ENCODE measurements around the gene IFITM2.
"Not testable (repeated sequence)": the region's sequence is repeated elsewhere in the genome, so short reads cannot be mapped to it uniquely, and the experiment has no call there.

Gene IFITM2

DNA sequence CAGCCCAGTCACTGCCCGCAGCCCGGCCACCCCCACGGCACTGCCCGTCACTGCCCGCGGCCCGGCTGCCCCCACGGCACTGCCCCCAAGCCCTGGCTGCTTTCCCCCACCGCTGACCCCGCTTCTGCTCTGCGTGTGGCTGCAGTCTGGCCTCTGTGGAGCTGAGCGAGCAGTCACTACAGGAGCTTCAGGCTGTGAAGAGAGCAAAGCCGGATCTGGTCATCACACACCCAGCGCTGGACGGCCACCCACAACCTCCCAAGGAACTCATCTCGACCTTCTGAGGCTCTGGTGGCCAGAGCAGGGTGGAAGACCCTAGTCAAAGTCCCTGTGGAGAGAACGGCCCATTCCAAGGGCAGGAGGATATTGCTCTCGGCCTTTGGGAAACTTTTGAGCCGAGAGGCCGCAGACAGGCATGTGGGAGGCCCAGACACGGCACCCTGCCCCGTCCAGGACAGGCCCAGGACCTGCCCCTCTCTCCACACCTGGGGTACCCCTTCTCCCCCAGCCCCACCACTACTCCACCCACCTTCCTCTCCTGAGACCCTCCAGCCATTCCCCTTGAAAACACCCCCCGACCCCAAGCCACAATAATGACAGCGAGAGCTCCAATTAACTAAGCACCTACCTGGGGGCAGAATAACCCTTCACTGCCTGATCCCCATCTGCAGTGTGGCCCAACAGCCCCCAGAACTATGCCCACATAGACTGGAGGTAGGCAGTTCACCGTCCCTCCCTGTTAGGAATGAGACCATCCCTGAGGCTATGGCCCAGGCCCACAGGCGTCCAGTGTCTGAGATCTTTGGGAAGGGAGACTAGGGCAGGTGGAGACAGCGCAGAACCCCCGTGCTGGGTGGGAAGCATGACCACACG lies 22.4 kb upstream of the IFITM2 start:
- DNase-seq (ENCODE audit: insufficient read length, low spot score): no peak
- no peak for FAIRE-seq
- no peak for TF ChIP-seq POLR2A (IDR thresholded peaks at IDR 0.05; ENCODE audit: low read depth, low read length)

DNA sequence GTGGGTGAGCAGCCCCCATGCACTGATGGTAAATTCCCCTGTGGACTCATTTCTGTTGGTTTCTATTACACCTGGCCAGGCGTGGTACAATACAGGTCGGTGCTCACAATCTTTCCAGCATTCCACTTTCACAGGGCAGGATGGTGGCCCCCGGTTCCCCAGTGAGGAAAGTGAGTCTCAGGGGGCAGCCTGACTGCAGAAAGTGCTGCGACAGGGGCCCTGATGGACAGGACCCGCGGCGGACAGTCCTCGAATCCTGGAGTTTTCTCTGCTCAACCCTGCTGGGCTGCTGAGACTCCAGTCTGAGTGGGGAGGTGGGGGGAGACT lies 21.8 kb upstream of the IFITM2 start:
- no peak for TF ChIP-seq POLR2A (IDR thresholded peaks at IDR 0.05; ENCODE audit: low read depth, low read length)
- DNase-seq (ENCODE audit: insufficient read length, low spot score) (no peak), FAIRE-seq (no peak)

DNA sequence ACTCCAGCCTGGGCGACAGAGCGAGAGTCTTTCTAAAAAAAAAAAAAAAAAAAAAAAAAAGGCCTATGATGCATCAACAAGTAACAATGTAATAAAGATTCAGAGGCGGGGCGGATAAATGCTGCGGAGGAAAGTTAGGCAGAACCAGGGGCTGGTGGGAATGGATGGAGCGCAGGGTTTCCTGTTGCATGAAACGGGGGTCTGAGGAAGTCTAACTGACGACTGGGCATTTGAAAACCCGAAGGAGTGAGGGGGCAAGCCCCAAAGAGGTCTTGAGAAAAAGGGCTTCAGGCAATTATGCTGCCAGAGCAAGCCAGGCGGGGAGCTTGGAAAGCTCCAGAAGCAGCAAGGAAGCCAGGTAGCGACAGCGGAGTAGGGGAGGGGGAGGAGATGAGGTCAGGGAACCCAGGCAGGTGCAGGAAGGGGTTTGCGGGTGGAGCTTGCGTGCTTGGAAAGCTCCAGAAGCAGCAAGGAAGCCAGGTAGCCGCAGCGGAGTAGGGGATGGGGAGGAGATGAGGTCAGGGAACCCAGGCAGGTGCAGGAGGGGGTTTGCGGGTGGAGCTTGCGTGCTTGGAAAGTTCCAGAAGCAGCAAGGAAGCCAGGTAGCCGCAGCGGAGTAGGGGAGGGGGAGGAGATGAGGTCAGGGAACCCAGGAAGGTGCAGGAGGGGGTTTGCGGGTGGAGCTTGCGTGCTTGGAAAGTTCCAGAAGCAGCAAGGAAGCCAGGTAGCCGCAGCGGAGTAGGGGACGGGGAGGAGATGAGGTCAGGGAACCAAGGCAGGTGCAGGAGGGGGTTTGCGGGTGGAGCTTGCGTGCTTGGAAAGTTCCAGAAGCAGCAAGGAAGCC lies 20.4 kb upstream of the IFITM2 start:
- FAIRE-seq; DNase-seq (ENCODE audit: insufficient read length, low spot score): not testable (repeated sequence)

DNA sequence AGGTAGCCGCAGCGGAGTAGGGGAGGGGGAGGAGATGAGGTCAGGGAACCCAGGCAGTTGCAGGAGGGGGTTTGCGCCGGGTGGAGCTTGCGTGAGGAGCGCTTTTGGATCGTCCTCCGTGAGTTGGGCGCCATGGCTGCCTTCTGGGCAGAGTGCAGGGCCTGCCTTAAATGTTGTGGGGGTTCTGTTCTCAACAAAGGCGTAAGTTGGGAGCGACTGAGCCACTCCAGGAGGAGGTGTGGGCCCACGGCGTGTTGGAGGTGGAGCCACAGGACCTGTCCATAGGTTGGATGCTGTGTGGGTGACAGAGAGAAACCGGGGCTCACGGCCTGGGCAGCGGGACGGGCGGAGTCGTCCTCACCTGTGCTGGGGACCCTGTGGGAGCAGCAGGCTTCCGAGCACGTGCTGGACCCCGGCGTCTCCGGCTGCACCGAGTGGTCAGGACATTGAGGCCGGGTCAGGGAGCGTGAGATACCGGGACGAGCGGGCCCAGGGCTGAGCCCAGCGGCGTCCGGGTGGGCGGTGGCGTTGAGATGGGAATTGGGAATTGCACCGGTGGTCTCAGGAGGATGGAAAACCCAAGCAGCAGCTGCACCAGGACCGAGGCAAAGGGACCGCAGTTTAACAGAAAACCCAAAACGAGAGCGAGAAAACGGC lies 19.7 kb upstream of the IFITM2 start:
- FAIRE-seq (no peak), DNase-seq (ENCODE audit: insufficient read length, low spot score) (no peak)
- no peak for TF ChIP-seq POLR2A (IDR thresholded peaks at IDR 0.05; ENCODE audit: low read depth, low read length)

DNA sequence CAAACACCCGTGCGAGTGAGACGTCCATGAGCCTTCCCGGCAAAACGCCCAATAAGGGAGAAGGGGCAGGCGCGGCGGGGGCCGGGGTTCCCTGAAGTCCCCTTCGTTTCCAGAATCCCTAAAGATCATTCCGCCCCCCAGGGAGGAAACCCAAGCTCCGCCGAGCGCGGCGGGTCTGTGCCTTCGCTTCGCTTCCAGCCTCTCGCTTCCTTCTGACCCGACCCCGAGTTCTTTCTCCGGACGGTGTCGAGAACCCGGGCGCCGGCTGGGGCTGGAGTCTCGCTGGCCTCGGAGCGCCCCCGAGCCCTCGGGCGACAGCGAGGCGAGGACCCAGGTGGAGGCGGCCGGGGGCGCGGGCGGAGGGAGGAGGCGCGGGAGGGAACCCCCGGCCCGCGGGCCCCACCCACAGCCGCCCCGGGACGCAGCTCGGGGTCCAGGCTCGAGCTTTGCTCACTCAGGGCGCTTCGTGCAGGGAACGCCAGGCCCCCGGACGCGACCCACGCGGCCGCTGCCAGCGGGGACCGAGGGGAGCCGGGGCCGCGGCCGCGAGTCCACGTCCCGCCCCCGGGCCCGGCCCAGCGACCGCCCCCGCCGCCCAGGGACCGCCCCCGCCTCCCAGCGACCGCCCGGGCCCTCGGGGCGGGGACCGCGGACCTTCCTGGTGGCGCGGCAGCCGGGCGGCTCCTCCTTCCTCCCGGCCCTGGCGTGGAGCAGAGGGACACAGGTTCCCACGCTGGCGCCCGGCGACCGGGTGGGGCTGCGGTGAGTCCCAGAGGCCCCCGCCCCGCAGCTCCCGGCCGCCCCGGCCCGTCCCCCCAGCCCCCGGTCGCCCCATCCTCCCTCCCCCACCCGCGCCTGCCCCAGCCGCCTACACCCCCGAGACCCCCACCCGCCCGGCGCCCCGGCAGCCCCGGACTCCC lies 18.9 kb upstream of the IFITM2 start, which contains the start of gene PGGHG:
PGGHG (plus strand) TSS at position 649 of the 920 bp plus-strand sequence. CDS start 691 bp downstream, outside the sequence.
- no peak for FAIRE-seq
- DNase-seq (ENCODE audit: insufficient read length, low spot score): peak; percentile 99

DNA sequence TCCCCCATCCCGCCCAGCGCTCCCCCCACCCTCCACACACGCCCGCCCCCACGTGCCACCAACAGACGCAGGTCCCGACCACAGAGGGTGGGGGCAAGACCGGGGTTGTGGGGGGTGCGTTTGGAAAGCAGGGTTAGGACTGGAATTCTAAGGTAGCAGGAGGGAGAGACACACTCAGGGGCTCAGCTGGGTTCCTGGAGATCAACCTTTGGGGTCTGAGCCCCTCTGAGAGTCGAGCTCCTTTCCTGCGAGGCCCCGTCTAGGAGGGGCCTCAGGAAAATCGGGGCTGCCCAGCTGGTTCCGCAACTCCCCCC lies 18.3 kb upstream of the IFITM2 start:
- TF ChIP-seq POLR2A (IDR thresholded peaks at IDR 0.05; ENCODE audit: low read depth, low read length): no peak
- DNase-seq (ENCODE audit: insufficient read length, low spot score): no peak
- no peak for FAIRE-seq

More for the DNA sequence above, 18.9 kb upstream of the IFITM2 start, which contains the start of gene PGGHG:
- peak; percentile 80 for TF ChIP-seq POLR2A (IDR thresholded peaks at IDR 0.05; ENCODE audit: low read depth, low read length)

DNA sequence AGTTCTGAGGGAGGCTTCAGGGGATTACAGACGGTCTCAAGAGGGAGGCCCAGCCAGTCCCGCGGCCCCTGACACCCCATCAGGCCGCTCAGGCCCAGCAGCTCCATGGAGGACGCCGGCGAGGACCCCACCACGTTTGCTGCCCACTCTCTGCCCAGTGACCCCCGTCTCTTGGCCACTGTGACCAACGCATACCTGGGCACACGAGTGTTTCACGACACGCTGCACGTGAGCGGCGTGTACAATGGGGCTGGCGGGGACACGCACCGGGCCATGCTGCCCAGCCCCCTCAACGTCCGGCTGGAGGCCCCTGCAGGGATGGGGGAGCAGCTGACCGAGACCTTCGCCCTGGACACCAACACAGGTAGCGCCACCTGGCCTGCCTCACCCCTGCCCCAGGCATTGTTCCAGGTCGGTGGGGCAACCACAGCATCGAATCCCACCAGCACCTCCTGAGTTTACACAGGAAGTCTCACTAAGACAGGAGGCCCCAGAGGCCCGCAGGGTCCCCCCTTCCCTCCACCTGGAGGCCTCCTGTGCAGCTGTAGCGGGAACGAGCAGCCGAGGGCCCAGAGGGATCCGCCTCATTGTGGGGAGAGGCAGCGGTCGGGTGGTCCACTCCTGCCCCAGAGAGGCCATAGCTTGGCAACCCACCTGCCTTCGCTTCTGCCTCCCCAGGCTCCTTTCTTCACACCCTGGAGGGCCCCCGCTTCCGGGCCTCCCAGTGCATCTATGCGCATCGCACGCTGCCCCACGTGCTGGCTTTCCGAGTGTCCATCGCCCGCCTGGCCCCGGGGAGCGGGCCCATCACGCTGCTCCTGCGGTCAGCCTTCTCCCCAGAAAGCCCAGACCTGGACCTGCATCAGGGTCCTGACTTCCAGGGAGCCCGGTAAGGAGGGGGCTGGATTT lies 17.6 kb upstream of the IFITM2 start:
- DNase-seq (ENCODE audit: insufficient read length, low spot score) (no peak), FAIRE-seq (no peak)
- TF ChIP-seq POLR2A (IDR thresholded peaks at IDR 0.05; ENCODE audit: low read depth, low read length): no peak

DNA sequence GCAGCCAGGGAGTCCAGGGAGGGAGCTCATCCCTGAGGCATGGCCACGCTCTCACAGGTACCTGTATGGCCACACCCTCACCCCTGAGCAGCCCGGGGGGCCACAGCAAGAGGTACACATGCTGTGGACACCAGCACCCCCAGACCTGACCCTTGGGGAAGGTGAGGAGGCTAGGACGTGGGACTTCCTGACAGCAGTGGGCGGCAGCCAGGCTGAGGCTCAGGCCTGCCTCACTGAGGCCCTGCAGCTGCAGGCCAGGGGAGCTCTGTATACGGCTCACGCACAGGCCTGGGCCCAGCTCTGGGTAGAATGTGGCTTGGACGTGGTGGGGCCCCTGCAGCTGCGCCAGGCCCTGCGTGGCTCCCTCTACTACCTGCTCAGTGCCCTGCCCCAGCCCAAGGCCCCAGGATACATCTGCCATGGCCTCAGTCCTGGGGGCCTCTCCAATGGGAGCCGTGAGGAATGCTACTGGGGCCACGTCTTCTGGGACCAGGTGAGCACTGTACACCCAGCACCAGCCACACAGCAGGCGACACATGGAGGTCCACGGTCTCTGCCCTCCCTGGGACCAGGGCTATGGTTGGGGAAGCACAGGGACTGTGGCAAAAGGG lies 16.9 kb upstream of the IFITM2 start:
- no peak for TF ChIP-seq POLR2A (IDR thresholded peaks at IDR 0.05; ENCODE audit: low read depth, low read length)
- FAIRE-seq (no peak), DNase-seq (ENCODE audit: insufficient read length, low spot score) (no peak)

DNA sequence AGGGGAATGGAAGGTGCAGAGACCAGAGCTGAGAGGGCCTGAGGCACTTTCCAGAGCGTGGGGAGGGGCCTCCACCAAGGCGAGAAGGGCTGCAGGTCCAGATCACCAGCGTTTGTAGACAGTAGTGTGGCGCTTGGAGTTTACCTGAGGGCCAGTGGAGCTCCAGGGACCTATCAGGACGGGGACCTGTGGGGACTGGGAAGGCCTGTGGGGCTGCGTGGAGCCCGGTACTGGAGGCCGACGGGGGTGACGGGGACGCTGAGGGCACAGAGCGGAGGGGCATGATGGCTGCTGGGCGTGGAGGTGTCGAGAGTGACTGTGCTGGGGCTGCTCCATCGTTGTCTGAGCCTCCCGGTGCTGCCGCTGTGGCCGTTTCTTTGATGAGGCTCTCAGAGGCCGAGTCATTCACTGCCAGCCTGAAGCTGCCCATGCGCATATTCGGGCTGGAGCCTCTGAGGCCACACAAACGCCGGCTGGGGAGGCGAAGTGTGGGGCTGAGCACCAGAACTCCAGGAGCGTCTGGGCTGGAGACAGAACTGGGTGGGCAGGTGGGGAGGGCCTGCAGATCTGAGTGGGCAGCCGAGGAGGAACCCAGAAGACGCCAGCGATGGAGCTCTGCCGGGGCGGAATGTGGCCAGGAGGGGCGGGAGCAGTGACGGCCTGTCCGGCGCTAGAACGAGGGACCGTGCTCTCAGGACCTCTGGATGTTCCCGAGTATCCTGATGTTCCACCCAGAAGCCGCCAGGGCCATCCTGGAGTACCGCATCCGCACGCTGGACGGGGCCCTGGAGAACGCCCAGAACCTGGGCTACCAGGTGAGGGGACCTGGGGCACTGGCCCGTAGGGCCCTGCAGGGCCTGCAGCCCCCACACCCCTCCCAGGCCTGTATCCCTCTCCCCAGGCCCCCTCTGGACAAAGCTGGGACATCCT lies 16.1 kb upstream of the IFITM2 start:
- no peak for DNase-seq (ENCODE audit: insufficient read length, low spot score)
- no peak for TF ChIP-seq POLR2A (IDR thresholded peaks at IDR 0.05; ENCODE audit: low read depth, low read length)
- FAIRE-seq: no peak

DNA sequence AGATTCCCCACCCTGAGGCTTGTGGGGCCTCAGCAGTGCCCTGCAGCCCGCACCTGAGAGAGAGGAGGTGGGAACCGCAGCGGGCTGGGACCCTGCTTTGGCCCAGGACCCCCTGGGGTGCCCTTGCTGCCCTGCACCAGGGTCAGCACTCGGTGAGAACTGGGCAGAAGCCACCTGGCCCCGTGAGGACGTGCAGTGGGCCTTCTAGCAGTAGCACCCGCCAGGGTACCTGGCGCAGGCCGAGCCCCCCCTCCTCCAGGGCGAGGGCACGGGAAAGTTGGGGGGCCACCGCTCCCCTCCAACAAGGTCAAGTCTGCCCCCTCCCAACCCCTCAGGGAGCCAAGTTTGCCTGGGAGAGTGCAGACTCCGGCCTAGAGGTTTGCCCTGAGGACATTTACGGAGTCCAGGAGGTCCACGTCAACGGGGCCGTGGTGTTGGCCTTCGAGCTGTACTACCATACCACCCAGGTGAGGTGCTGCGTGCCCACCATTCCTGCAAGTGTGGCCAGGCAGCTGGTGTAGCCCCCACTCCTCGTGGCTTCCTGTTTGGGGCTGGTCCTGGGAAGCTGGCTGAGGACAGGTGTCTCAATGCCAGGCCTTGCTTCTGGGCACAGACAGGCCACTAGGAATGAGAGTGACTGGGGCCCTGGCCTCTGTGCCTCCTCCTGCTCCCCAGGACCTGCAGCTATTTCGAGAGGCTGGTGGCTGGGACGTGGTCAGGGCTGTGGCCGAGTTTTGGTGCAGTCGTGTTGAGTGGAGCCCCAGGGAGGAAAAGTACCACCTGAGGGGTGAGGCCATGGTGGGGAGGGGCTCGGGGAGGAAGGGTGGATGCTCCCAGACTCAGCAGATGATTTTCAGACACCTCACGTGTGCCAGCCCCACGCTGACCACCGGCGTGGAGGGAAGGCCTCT lies 15.2 kb upstream of the IFITM2 start:
- FAIRE-seq (no peak), DNase-seq (ENCODE audit: insufficient read length, low spot score) (no peak)
- no peak for TF ChIP-seq POLR2A (IDR thresholded peaks at IDR 0.05; ENCODE audit: low read depth, low read length)

All from H54 (cell line).